B cell (primary cell): ENCODE data around the gene NCK2. TPM values are rescaled to one million over a fixed set of nuclear protein-coding genes. Genes with fewer than 3 reads are reported as not detected.

Experiments used
- ATAC-seq: fragments of 200-7000 bp; cut with Tn5 transposase; one replicate; pipeline ENCODE4 v1.10.0; 2021; ENCODE audit warnings: low read depth, mild to moderate bottlenecking, moderate number of reproducible peaks, moderate library complexity
- CTCF ChIA-PET: fragments of 350-600 bp; sonication (Branson Sonifier 250); formaldehyde crosslinking; loops from one replicate; lab custom pipeline; 2021; ENCODE audit warnings: antibody characterized with exemption, inconsistent platforms; lab: Charles Lee
- POLR2A ChIA-PET: fragments of 350-600 bp; sonication (Branson Sonifier 250); formaldehyde crosslinking; loops from one replicate; lab custom pipeline; 2021; ENCODE audit warnings: antibody characterized with exemption; lab: Charles Lee
- DNase-seq: peaks from one replicate; pipeline ENCODE4 v3.0.0; 2013
- H2AFZ ChIP-seq: 2 replicates; pipeline ENCODE4 v1.6.1; 2012; ENCODE audit warnings: mild to moderate bottlenecking, low read depth, low read length; ENCODE audit not compliant: insufficient read depth, poor library complexity, severe bottlenecking
- H3K27ac ChIP-seq, 2 donors: 1 replicate in 1 of 2; 2 replicates in 1 of 2; pipeline ENCODE4 v1.5.1; 2012 to 2013; ENCODE audit warnings: low read length in 2 of 2, mild to moderate bottlenecking in 2 of 2, moderate library complexity in 1 of 2
- H3K27me3 ChIP-seq, 4 experiments: fragments of 200-600 bp in 1 of 4; sonication (generic) in 1 of 4; replicated peaks in 1 of 4; 1 replicate in 2 of 4; 2 replicates in 2 of 4; pipeline versions ENCODE4 v1.6.1 to v1.7.0; 2013 to 2016; ENCODE audit warnings: low read length in 3 of 4, mild to moderate bottlenecking in 2 of 4, mixed read lengths in 1 of 4, moderate library complexity in 1 of 4; ENCODE audit not compliant: insufficient read depth in 4 of 4, control insufficient read depth in 3 of 4; ENCODE audit errors: control extremely low read depth in 1 of 4
- H3K36me3 ChIP-seq, 2 experiments: replicated peaks in 1 of 2; 1 replicate in 1 of 2; 2 replicates in 1 of 2; pipeline versions ENCODE4 v1.6.1 to v1.7.1; 2013; ENCODE audit warnings: low read length in 1 of 2; ENCODE audit not compliant: insufficient read depth in 2 of 2, control insufficient read depth in 1 of 2; ENCODE audit errors: control extremely low read depth in 1 of 2, extremely low read depth in 1 of 2
- H3K4me1 ChIP-seq, 2 donors: fragments of 200-600 bp in 1 of 2; sonication (generic) in 1 of 2; 1 replicate in 1 of 2; 2 replicates in 1 of 2; pipeline versions ENCODE4 v1.5.1 to v1.6.1; 2013 to 2017; ENCODE audit warnings: low read length in 2 of 2; ENCODE audit not compliant: control insufficient read depth in 2 of 2, insufficient read depth in 2 of 2
- H3K4me2 ChIP-seq: replicated peaks from 2 replicates; pipeline ENCODE3; 2012; ENCODE audit warnings: mild to moderate bottlenecking, low read depth, low read length; ENCODE audit not compliant: poor library complexity, severe bottlenecking
- H3K4me3 ChIP-seq, 5 experiments: fragments of 200-600 bp in 1 of 5; sonication (generic) in 1 of 5; 1 replicate in 3 of 5; 2 replicates in 2 of 5; pipeline versions ENCODE4 v1.5.1 to v1.7.0; 2011 to 2016; ENCODE audit warnings: low read length in 4 of 5, mild to moderate bottlenecking in 4 of 5, low read depth in 2 of 5, control low read depth in 1 of 5, moderate library complexity in 1 of 5; ENCODE audit not compliant: insufficient read depth in 1 of 5; ENCODE audit errors: control extremely low read depth in 1 of 5, extremely low read depth in 1 of 5
- H3K79me2 ChIP-seq: fragments of 200-600 bp; sonication (generic); one replicate; pipeline ENCODE4 v1.6.0; 2016; ENCODE audit warnings: low read length; ENCODE audit not compliant: control insufficient read depth, insufficient read depth
- H3K9ac ChIP-seq: fragments of 200-600 bp; sonication (generic); 2 replicates; pipeline ENCODE4 v1.6.1; 2017; ENCODE audit warnings: mild to moderate bottlenecking, low read length, moderate library complexity
- H3K9me3 ChIP-seq, 3 donors: one replicate each; pipeline versions ENCODE4 v1.6.1 to v1.7.1; 2013; ENCODE audit warnings: low read length in 2 of 3; ENCODE audit not compliant: control insufficient read depth in 2 of 3, insufficient read depth in 1 of 3; ENCODE audit errors: control extremely low read depth in 1 of 3
- H4K20me1 ChIP-seq: 2 replicates; pipeline ENCODE4 v1.6.0; 2012; ENCODE audit warnings: mild to moderate bottlenecking, low read length; ENCODE audit not compliant: insufficient read depth, control insufficient read depth, poor library complexity, severe bottlenecking
- H3K27ac Mint-ChIP-seq: one replicate; pipeline ENCODE4 v1.8.0; 2021; ENCODE audit warnings: mixed read lengths
- H3K27me3 Mint-ChIP-seq: one replicate; pipeline ENCODE4 v1.8.0; 2021; ENCODE audit warnings: mixed read lengths
- H3K4me1 Mint-ChIP-seq: one replicate; pipeline ENCODE4 v1.8.0; 2021; ENCODE audit warnings: mixed read lengths
- H3K4me3 Mint-ChIP-seq: one replicate; pipeline ENCODE4 v1.8.0; 2021; ENCODE audit warnings: mixed read lengths
- H3K9me3 Mint-ChIP-seq: one replicate; pipeline ENCODE4 v1.8.0; 2022; ENCODE audit warnings: mixed read lengths; ENCODE audit not compliant: insufficient read depth
- CTCF ChIP-seq: fragments of 200-600 bp; IDR thresholded peaks from one replicate; pipeline ENCODE4 v1.8.0; 2022; ENCODE audit warnings: antibody characterized with exemption, mild to moderate bottlenecking
- EZH2 ChIP-seq: IDR thresholded peaks from 2 replicates; pipeline ENCODE4 v1.6.1; 2012; ENCODE audit warnings: borderline replicate concordance, low read depth, mild to moderate bottlenecking, moderate library complexity, low read length; ENCODE audit not compliant: insufficient read depth, poor library complexity, severe bottlenecking
- WGBS: methylation state at CpG from one replicate; pipeline ENCODE4 v1.1.5; 2013; ENCODE audit warnings: missing lambda C conversion rate; ENCODE audit not compliant: insufficient coverage; 5-methylcytosine and 5-hydroxymethylcytosine counted together
- intact Hi-C: fragments of 100-400 bp; cut with micrococcal nuclease; formaldehyde crosslinking; loops from one replicate; pipeline ENCODE4 v1.10.0; 2022
- polyA plus RNA-seq: library from polyadenylated mRNA; depleted of rRNA; stranded (reverse); fragments of >200 nt; gene quantifications from 2 replicates; pipeline ENCODE4 v1.2.3, GENCODE V29; 2012
- total RNA-seq, 2 donors: library from RNA; stranded (reverse); fragments of 120-200 nt in 1 of 2; gene quantifications; 1 replicate in 1 of 2; 2 replicates in 1 of 2; pipeline versions ENCODE4 v1.2.3 to v1.2.4, GENCODE V29; 2013 to 2022

Gene NCK2
- total and polyA plus RNA-seq, 2 donors (not counting 1 experiment from before 2014, with no cell fraction given) = 64.2 to 72.3 TPM

- ATAC-seq (no peak), DNase-seq (no peak)
- no peaks in the 10 kb centered on the region for H3K36me3 ChIP-seq
- CTCF ChIA-PET = interaction anchor here (1.0 to 1.1 kb wide), 2 partner anchors 38 to 61 kb away, joined by 3 read pairs; no protein-coding TSS in a partner anchor
- Mint-ChIP-seq H3K4me1 (peaks cover 63% of the 10 kb centered on the region), H3K4me3 (peak overlapping the region; percentile 38), H3K9me3 (no peaks in the 10 kb centered on the region), H3K27me3 (no peaks in the 10 kb centered on the region), H3K27ac (peak overlapping the region; percentile 80)
- peak overlapping the region; percentile 50 for H3K4me2 ChIP-seq
- H4K20me1 ChIP-seq = no peaks in the 10 kb centered on the region
- POLR2A ChIA-PET = interaction anchor here (0.7 kb wide), 1 partner anchor 53 kb away, joined by 4 read pairs; no protein-coding TSS in a partner anchor
- peaks cover 2 to 14% (median 5%) of the 10 kb centered on the region in 3 donors for H3K9me3 ChIP-seq
- H3K27ac ChIP-seq = peak overlapping the region; percentile 62 to 75
- H3K27me3 ChIP-seq = no peaks in the 10 kb centered on the region
- H2AFZ ChIP-seq = peak overlapping the region; percentile 66
- peaks cover 6% of the 10 kb centered on the region for H3K79me2 ChIP-seq
- WGBS = 87% methylated on average over 4 of the region's 6 CpGs
- no peak overlapping the region for H3K4me3 ChIP-seq
- intact Hi-C loops = no loop called here
- TF ChIP-seq EZH2 (no peak), CTCF (no peak)
- peaks cover 38 to 53% of the 10 kb centered on the region in 2 donors for H3K4me1 ChIP-seq
- H3K9ac ChIP-seq = no peak overlapping the region
Measured at GRCh38 chr2:105737980-105738657, 6.6 kb upstream of the NCK2 start.
